ENCODE measurements around the gene NUDT6. TPM values are rescaled to one million over a fixed set of nuclear protein-coding genes. Genes with fewer than 3 reads are reported as not detected.

NUDT6 gene
- total and polyA plus RNA-seq, 2 experiments from 2014 or later: 5.6 to 11.0 TPM

GRCh38 chr4:122966201-122966600 is 43.8 kb upstream of the NUDT6 start:
- Histone ChIP-seq H3K9me2 (replicated peaks; ENCODE audit: insufficient read depth) (no peaks in the 10 kb centered on the region), H3K4me1 (ENCODE audit: insufficient read depth) (no peaks in the 10 kb centered on the region), H3K4me2 (no peak overlapping the region), H4K20me1 (ENCODE audit: insufficient read depth, poor library complexity, severe bottlenecking) (no peaks in the 10 kb centered on the region), H3K4me3 (no peak overlapping the region), H3K79me2 (no peaks in the 10 kb centered on the region), H3K27me3 (no peaks in the 10 kb centered on the region), H3K27ac (no peak overlapping the region), H3K9me3 (ENCODE audit: low read depth) (no peaks in the 10 kb centered on the region), H3K36me3 (replicated peaks; ENCODE audit: insufficient read depth, low read depth) (no peaks in the 10 kb centered on the region), H2AFZ (no peak overlapping the region)
- 83% methylated on average over 4 of the region's 4 CpGs for WGBS (ENCODE audit: low lambda C conversion rate, missing lambda C conversion rate)
- TF ChIP-seq EZH2phosphoT487 (IDR thresholded peaks at IDR 0.05; ENCODE audit: low read depth, severe bottlenecking, unreplicated experiment) (no peak), EZH2 (IDR thresholded peaks at IDR 0.05; ENCODE audit: borderline replicate concordance) (no peak), CTCF (IDR thresholded peaks at IDR 0.05; ENCODE audit: poor library complexity) (no peak)
- no peak for DNase-seq (ENCODE audit: low spot score)

- H3K27ac ChIP-seq: no peak overlapping the region
Measured at GRCh38 chr4:122963216-122963615, 40.8 kb upstream of the NUDT6 start.

GRCh38 chr4:122960611-122961000 is 38.2 kb upstream of the NUDT6 start:
- no peak overlapping the region for H3K4me3 ChIP-seq
- H3K27ac ChIP-seq: no peak overlapping the region
- WGBS (ENCODE audit: low lambda C conversion rate, missing lambda C conversion rate): 41% methylated on average over 2 of the region's 2 CpGs
- no peaks in the 10 kb centered on the region for H3K27me3 ChIP-seq
- H3K4me2 ChIP-seq: peak overlapping the region; percentile 6
- peaks cover 9% of the 10 kb centered on the region for H3K4me1 ChIP-seq (ENCODE audit: insufficient read depth)
- H4K20me1 ChIP-seq (ENCODE audit: insufficient read depth, poor library complexity, severe bottlenecking): no peaks in the 10 kb centered on the region
- TF ChIP-seq EZH2phosphoT487 (IDR thresholded peaks at IDR 0.05; ENCODE audit: low read depth, severe bottlenecking, unreplicated experiment) (no peak), CTCF (IDR thresholded peaks at IDR 0.05; ENCODE audit: poor library complexity) (no peak), EZH2 (IDR thresholded peaks at IDR 0.05; ENCODE audit: borderline replicate concordance) (no peak)
- no peak for DNase-seq (ENCODE audit: low spot score)
- no peak overlapping the region for H2AFZ ChIP-seq
- H3K79me2 ChIP-seq: no peaks in the 10 kb centered on the region
- no peaks in the 10 kb centered on the region for H3K36me3 ChIP-seq (replicated peaks; ENCODE audit: insufficient read depth, low read depth)
- no peaks in the 10 kb centered on the region for H3K9me2 ChIP-seq (replicated peaks; ENCODE audit: insufficient read depth)
- no peaks in the 10 kb centered on the region for H3K9me3 ChIP-seq (ENCODE audit: low read depth)

More at GRCh38 chr4:122963216-122963615, 40.8 kb upstream of the NUDT6 start:
- no peaks in the 10 kb centered on the region for H3K36me3 ChIP-seq (replicated peaks; ENCODE audit: insufficient read depth, low read depth)
- H3K79me2 ChIP-seq: no peaks in the 10 kb centered on the region
- no peaks in the 10 kb centered on the region for H3K9me3 ChIP-seq (ENCODE audit: low read depth)
- H4K20me1 ChIP-seq (ENCODE audit: insufficient read depth, poor library complexity, severe bottlenecking): no peaks in the 10 kb centered on the region
- H3K27me3 ChIP-seq: no peaks in the 10 kb centered on the region
- DNase-seq (ENCODE audit: low spot score): no peak
- H3K4me1 ChIP-seq (ENCODE audit: insufficient read depth): peaks cover 9% of the 10 kb centered on the region
- TF ChIP-seq EZH2 (IDR thresholded peaks at IDR 0.05; ENCODE audit: borderline replicate concordance): no peak
- TF ChIP-seq CTCF (IDR thresholded peaks at IDR 0.05; ENCODE audit: poor library complexity): no peak
- no peak for TF ChIP-seq EZH2phosphoT487 (IDR thresholded peaks at IDR 0.05; ENCODE audit: low read depth, severe bottlenecking, unreplicated experiment)
- no peaks in the 10 kb centered on the region for H3K9me2 ChIP-seq (replicated peaks; ENCODE audit: insufficient read depth)
- no peak overlapping the region for H3K4me3 ChIP-seq
- no peak overlapping the region for H3K4me2 ChIP-seq
- H2AFZ ChIP-seq: no peak overlapping the region
